Lower lobe of right lung (tissue), 2 donors: ENCODE data around the gene CLDN1. TPM values are rescaled to one million over a fixed set of nuclear protein-coding genes. Genes with fewer than 3 reads are reported as not detected.

ENCODE experiments used
- ATAC-seq, 2 donors: fragments of 200-7000 bp; cut with Tn5 transposase; one replicate each; pipeline ENCODE4 v1.9.1; 2020 to 2022; ENCODE audit warnings: mild to moderate bottlenecking in 2 of 2, moderate library complexity in 2 of 2
- DNase-seq: peaks from one replicate; pipeline ENCODE4 v3.0.0-alpha.2; 2020
- H3K27ac ChIP-seq: fragments of 200-600 bp; one replicate; pipeline ENCODE4 v1.8.0; 2022
- H3K27me3 ChIP-seq: fragments of 200-600 bp; one replicate; pipeline ENCODE4 v1.8.0; 2022; ENCODE audit warnings: low read depth
- H3K36me3 ChIP-seq: fragments of 200-600 bp; one replicate; pipeline ENCODE4 v1.8.0; 2022; ENCODE audit warnings: mild to moderate bottlenecking
- H3K4me1 ChIP-seq: fragments of 200-600 bp; one replicate; pipeline ENCODE4 v1.8.0; 2022
- H3K4me3 ChIP-seq: fragments of 200-600 bp; one replicate; pipeline ENCODE4 v1.8.0; 2022; ENCODE audit warnings: mild to moderate bottlenecking
- H3K9me3 ChIP-seq: fragments of 200-600 bp; one replicate; pipeline ENCODE4 v1.8.0; 2022
- CTCF ChIP-seq: fragments of 200-600 bp; IDR thresholded peaks from one replicate; pipeline ENCODE4 v1.8.0; 2022; ENCODE audit warnings: antibody characterized with exemption, mild to moderate bottlenecking
- intact Hi-C: fragments of 100-400 bp; cut with DNase I; formaldehyde crosslinking; loops from one replicate; pipeline ENCODE4 v1.11.0; 2022
- total RNA-seq: library from RNA; stranded (reverse); fragmentation: NEBNext Ultra II Directional; extraction: Animal tissue kit (Norgen Biotek cat#: 25700); gene quantifications from one replicate; pipeline ENCODE4 v1.2.1, GENCODE V29; 2021
- donor health status: DM: no; HTN: yes; CAD: no; lungs with severe emphysema.

CLDN1 gene
- total RNA-seq, 1 donor from 2014 or later, result 5.2 TPM

- no peaks in the 10 kb centered on the region for H3K9me3 ChIP-seq
- TF ChIP-seq CTCF, result no peak
- no peak for DNase-seq
- no peaks in the 10 kb centered on the region for H3K4me1 ChIP-seq
- no peaks in the 10 kb centered on the region for H3K36me3 ChIP-seq
- ATAC-seq, result no peak
- H3K27ac ChIP-seq, result no peak overlapping the region
- intact Hi-C loops, result no loop called here
- H3K4me3 ChIP-seq, result no peak overlapping the region
- no peaks in the 10 kb centered on the region for H3K27me3 ChIP-seq
These were observed 55.3 kb downstream of the CLDN1 start for GRCh38 chr3:190266913-190267290.

- ATAC-seq (no peak), DNase-seq (no peak)
- Histone ChIP-seq H3K4me1 (no peaks in the 10 kb centered on the region), H3K27me3 (no peaks in the 10 kb centered on the region), H3K9me3 (no peaks in the 10 kb centered on the region), H3K36me3 (no peaks in the 10 kb centered on the region), H3K27ac (no peak overlapping the region), H3K4me3 (no peak overlapping the region)
- no peak for TF ChIP-seq CTCF
- intact Hi-C loops, result no loop called here
These were observed 55.9 kb downstream of the CLDN1 start for GRCh38 chr3:190266265-190266912.

GRCh38 chr3:190265796-190266195, 56.5 kb downstream of the CLDN1 start:
- no peak overlapping the region for H3K27ac ChIP-seq
- H3K4me3 ChIP-seq, result no peak overlapping the region
- ATAC-seq, result peak in 1 of 2 donors; percentile 47
- intact Hi-C loops, result no loop called here
- TF ChIP-seq CTCF, result no peak
- no peaks in the 10 kb centered on the region for H3K9me3 ChIP-seq
- no peak for DNase-seq
- no peaks in the 10 kb centered on the region for H3K36me3 ChIP-seq
- no peaks in the 10 kb centered on the region for H3K4me1 ChIP-seq
- no peaks in the 10 kb centered on the region for H3K27me3 ChIP-seq

GRCh38 chr3:190265126-190265525, 57.1 kb downstream of the CLDN1 start:
- no peak for DNase-seq
- Histone ChIP-seq H3K4me1 (no peaks in the 10 kb centered on the region), H3K36me3 (no peaks in the 10 kb centered on the region), H3K4me3 (no peak overlapping the region), H3K9me3 (no peaks in the 10 kb centered on the region), H3K27ac (no peak overlapping the region), H3K27me3 (no peaks in the 10 kb centered on the region)
- TF ChIP-seq CTCF, result no peak
- intact Hi-C loops, result no loop called here
- ATAC-seq, result no peak

- DNase-seq (no peak), ATAC-seq (no peak)
- Histone ChIP-seq H3K27me3 (no peaks in the 10 kb centered on the region), H3K4me1 (no peaks in the 10 kb centered on the region), H3K36me3 (no peaks in the 10 kb centered on the region), H3K4me3 (no peak overlapping the region), H3K9me3 (no peaks in the 10 kb centered on the region), H3K27ac (no peak overlapping the region)
- TF ChIP-seq CTCF, result no peak
- intact Hi-C loops, result no loop called here
These were observed 60.5 kb downstream of the CLDN1 start for GRCh38 chr3:190261740-190262139.
